GM10847 (cell line): Measurements from ENCODE around the gene TM9SF1.

Experiments
- POLR2A ChIP-seq: IDR thresholded peaks from 2 replicates; pipeline ENCODE4 v1.6.1; 2011; ENCODE audit not compliant: insufficient read length; ENCODE audit errors: extremely low read depth

TM9SF1 gene

GRCh38 chr14:24207104-24207551 lies 11.9 kb upstream of the TM9SF1 start:
- TF ChIP-seq POLR2A, result no peak

DNA sequence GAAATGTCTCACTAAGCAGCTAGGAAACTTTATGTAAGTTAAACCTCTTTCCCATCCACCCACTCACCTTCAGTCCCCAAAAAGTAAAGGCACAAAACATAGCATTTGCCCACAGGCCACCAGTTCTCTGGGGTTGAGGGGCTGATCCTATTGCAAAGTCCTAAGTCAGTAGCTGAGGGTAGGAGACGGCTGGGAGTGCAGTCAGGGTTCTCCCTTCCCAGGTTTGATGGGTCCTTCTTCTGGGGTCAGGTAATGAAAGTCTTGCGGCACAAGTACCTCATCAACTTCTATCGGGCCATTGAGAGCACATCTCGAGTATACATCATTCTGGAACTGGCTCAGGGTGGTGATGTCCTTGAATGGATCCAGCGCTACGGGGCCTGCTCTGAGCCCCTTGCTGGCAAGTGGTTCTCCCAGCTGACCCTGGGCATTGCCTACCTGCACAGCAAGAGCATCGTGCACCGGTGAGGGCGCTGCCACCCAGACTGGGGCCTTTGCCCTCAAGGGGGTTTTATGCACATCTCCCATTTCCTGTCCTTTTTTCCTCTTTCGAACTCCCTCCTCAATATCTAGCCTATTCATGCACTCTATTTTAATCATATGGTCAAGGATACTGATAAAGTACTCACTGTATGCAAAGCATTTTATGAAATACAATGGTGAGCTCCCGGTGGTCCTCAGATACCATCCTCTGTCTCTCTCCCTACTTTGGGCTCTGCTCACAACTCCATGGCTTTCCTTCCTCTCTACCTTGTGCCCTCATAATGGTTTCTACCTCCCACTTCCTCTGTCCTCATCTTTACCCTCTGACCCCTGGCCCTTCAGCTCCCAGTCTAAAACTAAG lies 11.2 kb upstream of the TM9SF1 start:
- no peak for TF ChIP-seq POLR2A

GRCh38 chr14:24204163-24205146 lies 9.2 kb upstream of the TM9SF1 start:
- no peak for TF ChIP-seq POLR2A

GRCh38 chr14:24198814-24199524 lies 3.7 kb upstream of the TM9SF1 start:
- TF ChIP-seq POLR2A, result no peak

DNA sequence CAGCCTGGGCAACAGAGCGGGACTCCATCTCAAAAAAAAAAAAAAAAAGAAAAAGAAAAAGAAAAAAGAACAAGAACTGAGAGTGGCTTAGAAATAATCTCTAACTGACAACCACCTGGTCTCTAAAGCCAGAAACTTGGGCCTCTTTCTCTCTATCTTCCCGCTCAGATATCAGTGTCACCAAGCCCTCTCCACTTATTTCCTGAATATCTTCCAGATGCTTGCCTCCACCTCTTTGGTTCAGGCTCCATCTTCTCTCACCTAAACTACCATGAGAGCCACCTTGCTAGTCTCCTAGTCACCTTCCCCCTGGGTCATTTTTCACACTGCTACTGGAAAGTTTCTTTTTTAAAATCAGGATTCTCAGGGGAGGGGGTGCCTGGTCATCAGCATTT lies 1.8 kb upstream of the TM9SF1 start:
- no peak for TF ChIP-seq POLR2A

- no peak for TF ChIP-seq POLR2A
Observed at GRCh38 chr14:24196071-24197055, 1.1 kb upstream of the TM9SF1 start.

DNA sequence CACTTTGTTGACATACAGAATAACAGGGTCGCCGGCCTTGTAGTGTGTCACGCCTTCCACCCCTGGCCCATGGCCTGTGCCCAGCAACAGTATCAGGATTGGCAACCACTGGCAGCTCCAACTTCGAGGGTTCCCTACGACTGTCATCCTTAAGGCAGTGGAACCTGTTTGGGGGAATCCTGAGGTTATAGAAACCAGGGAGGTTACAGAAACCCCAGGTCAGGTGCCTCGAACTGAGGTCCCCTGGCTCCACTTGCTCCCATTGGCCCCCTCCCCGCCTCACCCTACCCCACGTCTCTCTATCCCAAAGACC lies 412 bp downstream of the TM9SF1 start:
- no peak for TF ChIP-seq POLR2A

DNA sequence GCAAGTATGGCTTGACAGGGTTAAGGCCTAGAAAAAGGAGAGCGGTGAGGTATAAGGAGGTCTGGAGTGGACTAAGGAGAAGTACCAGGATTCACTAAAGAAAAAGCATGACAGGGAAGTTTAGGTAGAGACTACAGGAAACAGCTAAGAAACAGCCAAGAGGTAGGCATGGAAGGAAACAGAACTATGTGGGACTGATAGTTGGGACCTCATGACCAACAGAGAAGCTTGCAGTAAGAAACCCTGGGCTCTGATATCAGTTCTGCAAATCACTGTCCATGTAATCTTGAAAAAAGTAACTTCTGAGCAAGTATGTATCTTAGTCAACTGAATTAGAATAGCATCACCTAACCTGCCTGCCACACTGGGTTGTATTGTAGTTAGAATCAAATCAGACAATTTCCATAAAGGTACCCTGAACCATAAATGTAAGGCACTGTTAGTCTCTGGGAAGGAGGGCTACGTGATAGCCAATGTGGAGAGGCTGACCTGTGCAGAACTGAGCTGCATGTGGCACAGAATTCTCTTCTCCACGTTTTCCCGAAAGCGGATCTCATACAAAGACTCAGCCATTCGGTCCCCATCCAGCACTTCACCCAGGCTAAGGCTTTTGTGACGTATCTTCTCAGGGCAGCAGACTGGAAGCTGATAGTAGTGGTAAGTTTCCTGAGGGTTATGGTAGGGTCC lies 912 bp downstream of the TM9SF1 start:
- no peak for TF ChIP-seq POLR2A

DNA sequence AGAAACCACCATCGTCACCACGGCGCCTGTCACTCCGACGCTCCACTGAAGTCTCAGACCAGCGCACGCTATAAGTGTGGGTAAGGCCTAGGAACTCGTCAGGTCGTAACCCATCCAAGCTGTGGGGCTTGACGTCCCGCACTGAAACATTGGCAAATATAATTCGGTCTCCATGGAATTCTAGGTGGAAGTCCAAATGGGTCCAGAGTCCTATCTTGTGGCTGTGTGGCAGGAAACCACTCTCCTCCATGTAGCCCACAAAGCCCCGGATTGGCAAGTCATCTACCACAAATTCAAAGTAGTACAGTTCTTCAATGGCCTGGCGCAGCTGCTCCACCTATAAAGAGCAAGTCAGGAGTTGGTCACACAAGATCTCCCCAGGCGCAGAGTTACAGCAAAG lies 2.3 kb downstream of the TM9SF1 start:
- no peak for TF ChIP-seq POLR2A

- no peak for TF ChIP-seq POLR2A
Observed at GRCh38 chr14:24190416-24190815, 4.8 kb downstream of the TM9SF1 start.

GRCh38 chr14:24189460-24189859 lies 5.8 kb downstream of the TM9SF1 start:
- TF ChIP-seq POLR2A, result no peak

- no peak for TF ChIP-seq POLR2A
Observed at GRCh38 chr14:24189059-24189375, 6.2 kb downstream of the TM9SF1 start.

- TF ChIP-seq POLR2A, result peak; percentile 67
Observed at GRCh38 chr14:24188251-24189058, 6.8 kb downstream of the TM9SF1 start, which contains the start of gene IPO4. Gene IPO4, minus strand, starts transcription at chr14:24188816. Its CDS starts 29 bp downstream, at chr14:24188787.
